ENCODE measurements around the gene BTBD19. TPM values are rescaled to one million over a fixed set of nuclear protein-coding genes. Genes with fewer than 3 reads are reported as not detected.

The BTBD19 gene
- total RNA-seq, 1 donor from 2014 or later, result 15.1 TPM

- intact Hi-C loops (cut with DNase I), result no loop called here
- no peak overlapping the region for H3K4me3 ChIP-seq
- H3K27me3 ChIP-seq, result no peaks in the 10 kb centered on the region
- no peak for DNase-seq (ENCODE audit: low spot score in 2 of 2)
- H3K27ac ChIP-seq, result no peak overlapping the region
- no peaks in the 10 kb centered on the region for H3K9me3 ChIP-seq
- H3K36me3 ChIP-seq, result peaks cover 3 to 8% of the 10 kb centered on the region in 2 donors
- no peak for TF ChIP-seq CTCF (IDR thresholded peaks at IDR 0.05)
- H3K4me1 ChIP-seq, result peaks cover 0 to 6% of the 10 kb centered on the region in 2 donors
Measured at GRCh38 chr1:44846985-44847384, 38.7 kb downstream of the BTBD19 start.

GRCh38 chr1:44847845-44848244 is 39.5 kb downstream of the BTBD19 start:
- no peak for DNase-seq (ENCODE audit: low spot score in 2 of 2)
- H3K36me3 ChIP-seq, result peaks cover 3 to 8% of the 10 kb centered on the region in 2 donors
- intact Hi-C loops (cut with DNase I), result no loop called here
- no peaks in the 10 kb centered on the region for H3K27me3 ChIP-seq
- H3K9me3 ChIP-seq, result no peaks in the 10 kb centered on the region
- H3K4me1 ChIP-seq, result peaks cover 0 to 5% of the 10 kb centered on the region in 2 donors
- no peak overlapping the region for H3K27ac ChIP-seq
- no peak overlapping the region for H3K4me3 ChIP-seq
- TF ChIP-seq CTCF (IDR thresholded peaks at IDR 0.05), result no peak

- Histone ChIP-seq H3K4me3 (no peak overlapping the region), H3K27ac (no peak overlapping the region), H3K4me1 (no peaks in the 10 kb centered on the region), H3K36me3 (peaks cover 3 to 8% of the 10 kb centered on the region in 2 donors), H3K9me3 (no peaks in the 10 kb centered on the region), H3K27me3 (no peaks in the 10 kb centered on the region)
- no peak for TF ChIP-seq CTCF (IDR thresholded peaks at IDR 0.05)
- DNase-seq (ENCODE audit: low spot score in 2 of 2), result no peak
- intact Hi-C loops (cut with DNase I), result no loop called here
Measured at GRCh38 chr1:44848456-44849181, 40.3 kb downstream of the BTBD19 start.

- no peak overlapping the region for H3K27ac ChIP-seq
- H3K36me3 ChIP-seq, result peaks cover 6 to 8% of the 10 kb centered on the region in 2 donors
- no peak overlapping the region for H3K4me3 ChIP-seq
- no peaks in the 10 kb centered on the region for H3K4me1 ChIP-seq
- intact Hi-C loops (cut with DNase I), result no loop called here
- TF ChIP-seq CTCF (IDR thresholded peaks at IDR 0.05), result no peak
- no peaks in the 10 kb centered on the region for H3K27me3 ChIP-seq
- DNase-seq (ENCODE audit: low spot score in 2 of 2), result no peak
- no peaks in the 10 kb centered on the region for H3K9me3 ChIP-seq
Measured at GRCh38 chr1:44849575-44850132, 41.3 kb downstream of the BTBD19 start.

- H3K27ac ChIP-seq, result no peak overlapping the region
- peaks cover 6 to 8% of the 10 kb centered on the region in 2 donors for H3K36me3 ChIP-seq
- no peak for DNase-seq (ENCODE audit: low spot score in 2 of 2)
- H3K4me1 ChIP-seq, result no peaks in the 10 kb centered on the region
- H3K4me3 ChIP-seq, result no peak overlapping the region
- no peaks in the 10 kb centered on the region for H3K9me3 ChIP-seq
- no peak for TF ChIP-seq CTCF (IDR thresholded peaks at IDR 0.05)
- H3K27me3 ChIP-seq, result no peaks in the 10 kb centered on the region
- intact Hi-C loops (cut with DNase I), result no loop called here
Measured at GRCh38 chr1:44851308-44851707, 43.0 kb downstream of the BTBD19 start.
